T follicular helper cell (primary cell): Measurements from ENCODE around the gene OSGIN1.

Experiments
- DNase-seq: peaks from one replicate; pipeline ENCODE4 v3.0.0-alpha.2; 2020; ENCODE audit warnings: low read depth

Gene OSGIN1

GRCh38 chr16:83926726-83927397, 26.2 kb upstream of the OSGIN1 start:
- DNase-seq: peak; percentile 24

GRCh38 chr16:83928341-83929055, 24.5 kb upstream of the OSGIN1 start:
- DNase-seq: no peak

- no peak for DNase-seq
Measured at GRCh38 chr16:83929811-83930555, 23.1 kb upstream of the OSGIN1 start.

GRCh38 chr16:83930730-83931500, 22.1 kb upstream of the OSGIN1 start:
- DNase-seq: no peak

- DNase-seq: no peak
Measured at GRCh38 chr16:83931556-83931955, 21.5 kb upstream of the OSGIN1 start.

- DNase-seq: no peak
Measured at GRCh38 chr16:83932304-83932703, 20.7 kb upstream of the OSGIN1 start.

- no peak for DNase-seq
Measured at GRCh38 chr16:83932955-83933673, 19.9 kb upstream of the OSGIN1 start.

GRCh38 chr16:83933885-83934683, 19.0 kb upstream of the OSGIN1 start:
- no peak for DNase-seq

- DNase-seq: no peak
Measured at GRCh38 chr16:83934684-83934977, 18.4 kb upstream of the OSGIN1 start.

- DNase-seq: no peak
Measured at GRCh38 chr16:83935005-83935857, 17.8 kb upstream of the OSGIN1 start.

- no peak for DNase-seq
Measured at GRCh38 chr16:83935858-83936255, 17.2 kb upstream of the OSGIN1 start.

- DNase-seq: no peak
Measured at GRCh38 chr16:83936581-83937165, 16.4 kb upstream of the OSGIN1 start.

GRCh38 chr16:83937267-83937666, 15.8 kb upstream of the OSGIN1 start:
- no peak for DNase-seq

- no peak for DNase-seq
Measured at GRCh38 chr16:83937922-83938885, 14.8 kb upstream of the OSGIN1 start.

GRCh38 chr16:83939266-83939855, 13.7 kb upstream of the OSGIN1 start:
- DNase-seq: no peak

GRCh38 chr16:83940119-83940518, 12.9 kb upstream of the OSGIN1 start:
- no peak for DNase-seq

GRCh38 chr16:83940630-83941378, 12.2 kb upstream of the OSGIN1 start:
- no peak for DNase-seq
